ENCODE data around the gene NR2F1-AS1. TPM values are rescaled to one million over a fixed set of nuclear protein-coding genes. Genes with fewer than 3 reads are reported as not detected.

NR2F1-AS1 gene
- total RNA-seq, 4 donors from 2014 or later, result 0.13 to 0.85 TPM; not detected in 2

- TF ChIP-seq POLR2A (IDR thresholded peaks at IDR 0.05) (no peak), CTCF (IDR thresholded peaks at IDR 0.05 in 4 of 5, conservative IDR thresholded peaks at IDR 0.05 in 1 of 5) (no peak)
- Histone ChIP-seq H3K4me3 (no peak overlapping the region), H3K9me3 (no peaks in the 10 kb centered on the region), H3K36me3 (no peaks in the 10 kb centered on the region), H3K27me3 (no peaks in the 10 kb centered on the region), H3K4me1 (no peaks in the 10 kb centered on the region), H3K27ac (no peak overlapping the region)
- in situ Hi-C loops (cut with MboI; ENCODE audit: low sequenced_read_pairs in 4 of 4) (no loop called here), intact Hi-C loops (cut with DNase I; ENCODE audit: low total_unique reads) (no loop called here)
- ATAC-seq (no peak), DNase-seq (no peak)
Measured at GRCh38 chr5:93360436-93361088, 220.5 kb downstream of the NR2F1-AS1 start.

GRCh38 chr5:93359960-93360305 is 221.1 kb downstream of the NR2F1-AS1 start:
- H3K27ac ChIP-seq, result no peak overlapping the region
- in situ Hi-C loops (cut with MboI; ENCODE audit: low sequenced_read_pairs in 4 of 4) (no loop called here), intact Hi-C loops (cut with DNase I; ENCODE audit: low total_unique reads) (no loop called here)
- ATAC-seq (no peak), DNase-seq (no peak)
- H3K27me3 ChIP-seq, result no peaks in the 10 kb centered on the region
- TF ChIP-seq CTCF (IDR thresholded peaks at IDR 0.05 in 4 of 5, conservative IDR thresholded peaks at IDR 0.05 in 1 of 5), result no peak
- no peak for TF ChIP-seq POLR2A (IDR thresholded peaks at IDR 0.05)
- H3K4me3 ChIP-seq, result no peak overlapping the region
- no peaks in the 10 kb centered on the region for H3K9me3 ChIP-seq
- H3K36me3 ChIP-seq, result no peaks in the 10 kb centered on the region
- H3K4me1 ChIP-seq, result no peaks in the 10 kb centered on the region

MicroRNAs encoded within 50 kb of the gene (microRNA counts, 767-probe panel; counts per million panel counts)
- microRNA hsa-miR-2277-3p (356 to 448 counts per million in 2 donors), microRNA hsa-miR-2277-5p (356 to 448 counts per million in 2 donors)

Other genes starting within 250 kb of the NR2F1-AS1 start
- gene NR2F1, start 2.0 kb upstream of the NR2F1-AS1 start, total RNA-seq, result under 1 TPM in 2 of 4 donors, not detected in 2; 0.36 to 0.55 TPM
- gene POU5F2, start 160.4 kb upstream of the NR2F1-AS1 start, total RNA-seq, result 1 to 10 TPM in 1 of 4 donors, under 1 TPM in 3; 0.02 to 1.8 (median 0.03) TPM

Data from gastrocnemius medialis (tissue), 4 donors.